HG03064 (cell line): ENCODE results near the gene SRPX2.
"Not testable (repeated sequence)": the region's sequence is repeated elsewhere in the genome, so short reads cannot be mapped to it uniquely, and the experiment has no call there.

Experiments
- ATAC-seq: cut with Tn5 transposase; IDR thresholded peaks from one replicate; pipeline ENCODE4 v1.9.1; 2021; ENCODE audit warnings: low read depth; ENCODE audit not compliant: unreplicated experiment

The SRPX2 gene

DNA sequence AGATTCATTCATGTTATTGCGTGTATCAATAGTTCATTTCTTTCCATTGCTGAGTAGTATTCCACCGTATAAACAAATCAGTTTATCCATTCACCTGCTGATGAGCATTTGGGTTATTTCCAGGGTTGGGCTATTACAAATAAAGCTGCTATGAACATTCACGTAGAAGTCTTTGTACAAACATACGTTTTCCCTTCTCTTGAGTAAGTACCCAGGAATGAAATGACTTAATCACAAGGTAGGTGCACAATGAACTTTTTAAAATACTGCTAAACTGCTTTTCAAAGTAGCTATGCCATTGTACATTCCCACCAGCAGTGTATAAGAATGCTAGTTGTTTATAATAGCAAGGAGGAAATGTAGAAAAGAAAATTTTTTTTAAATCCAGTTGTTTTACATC lies 52.0 kb downstream of the SRPX2 start:
- ATAC-seq, result no peak

DNA sequence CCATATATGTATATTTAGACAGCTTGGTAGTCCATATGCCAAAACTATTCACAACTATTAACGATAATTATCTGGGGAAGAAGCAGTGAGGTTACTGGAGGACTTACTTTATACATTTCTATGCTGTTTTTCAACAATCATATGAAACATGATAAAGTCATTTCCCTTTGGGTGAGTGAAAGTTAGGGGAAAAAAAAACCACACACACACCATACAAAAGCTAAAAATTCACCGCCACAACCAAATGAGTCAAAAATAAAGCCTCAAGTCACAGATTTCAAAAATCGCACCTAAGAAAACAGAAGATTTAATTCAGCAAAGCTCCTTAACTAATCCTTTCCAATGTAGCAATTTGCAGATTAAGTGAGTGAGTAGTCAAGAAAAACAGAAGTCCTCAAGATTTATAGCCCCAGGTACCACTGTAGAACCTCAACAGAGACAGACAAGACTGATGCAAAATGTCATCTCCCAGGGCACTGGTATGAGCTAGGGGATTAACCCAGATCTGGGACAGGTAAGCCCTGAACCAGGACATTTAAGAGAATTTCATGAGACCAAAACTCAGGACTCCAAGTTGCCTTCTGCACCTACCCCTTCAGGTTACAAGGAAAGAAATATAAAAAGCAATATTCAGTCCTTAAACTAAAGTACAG lies 52.8 kb downstream of the SRPX2 start:
- ATAC-seq, result no peak

DNA sequence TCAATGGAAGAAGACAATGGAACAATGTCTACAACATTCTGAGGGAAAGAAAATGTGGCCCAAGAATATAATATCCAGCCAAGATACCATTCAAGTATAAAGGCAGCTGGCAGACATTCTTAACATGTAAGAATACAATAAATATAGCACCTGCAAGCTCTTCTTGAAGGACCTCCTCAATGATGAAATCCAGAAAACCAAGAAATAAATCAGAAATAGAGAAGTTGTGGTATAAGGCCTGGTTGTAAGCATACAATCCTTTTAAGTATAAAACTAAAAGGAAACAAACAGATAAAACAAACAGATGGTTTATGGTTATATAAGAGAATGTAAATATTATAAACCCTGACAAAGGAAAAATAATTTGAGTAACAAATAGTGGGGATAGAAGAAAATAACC lies 54.6 kb downstream of the SRPX2 start:
- ATAC-seq, result no peak

DNA sequence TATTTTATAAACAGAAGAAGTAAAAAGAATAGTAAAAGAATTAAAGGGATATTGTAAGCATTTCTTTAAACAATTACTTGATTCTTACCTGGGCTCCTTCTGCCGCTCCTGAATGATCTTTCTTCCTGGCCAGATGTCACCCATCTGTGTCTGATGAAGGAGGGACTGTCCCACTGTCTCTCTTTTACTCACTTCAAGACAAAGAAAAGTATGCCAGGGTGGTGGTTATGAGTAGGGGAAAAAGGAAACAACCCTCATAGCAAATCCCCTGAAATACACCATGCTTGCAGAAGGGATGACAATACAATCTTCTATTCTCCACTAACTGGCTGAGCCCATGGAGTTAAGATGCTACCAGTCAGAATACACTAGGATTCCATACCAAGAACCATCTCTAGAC lies 56.8 kb downstream of the SRPX2 start:
- ATAC-seq, result no peak

DNA sequence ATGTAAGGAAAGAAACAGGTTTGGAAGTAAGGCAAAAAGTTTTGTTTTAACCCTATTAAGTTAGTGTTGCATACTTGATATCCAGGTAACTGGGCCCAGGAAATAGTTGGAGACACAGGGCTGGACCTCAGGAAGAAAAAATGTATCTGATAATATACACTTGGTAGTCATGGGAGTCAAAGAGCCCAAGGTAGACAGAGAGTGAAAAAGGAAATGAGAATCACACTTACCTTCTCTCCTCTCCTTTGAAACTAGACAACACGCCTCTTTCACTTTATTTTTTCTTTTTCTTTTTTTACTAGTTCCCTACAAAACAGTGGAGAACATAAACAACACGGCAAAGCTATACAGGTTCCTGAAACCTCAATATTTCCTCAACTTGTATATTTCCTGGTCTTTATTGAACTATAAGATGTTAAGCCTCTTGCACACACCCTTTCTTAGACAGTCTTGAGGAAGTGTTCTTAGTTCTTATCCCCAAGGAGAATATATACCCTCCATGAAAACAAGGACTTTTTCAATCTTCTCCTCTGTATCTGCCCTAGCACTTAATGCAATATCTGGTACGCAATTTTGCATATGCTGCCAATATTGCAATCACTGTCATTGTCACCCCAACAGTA lies 60.7 kb downstream of the SRPX2 start:
- no peak for ATAC-seq

DNA sequence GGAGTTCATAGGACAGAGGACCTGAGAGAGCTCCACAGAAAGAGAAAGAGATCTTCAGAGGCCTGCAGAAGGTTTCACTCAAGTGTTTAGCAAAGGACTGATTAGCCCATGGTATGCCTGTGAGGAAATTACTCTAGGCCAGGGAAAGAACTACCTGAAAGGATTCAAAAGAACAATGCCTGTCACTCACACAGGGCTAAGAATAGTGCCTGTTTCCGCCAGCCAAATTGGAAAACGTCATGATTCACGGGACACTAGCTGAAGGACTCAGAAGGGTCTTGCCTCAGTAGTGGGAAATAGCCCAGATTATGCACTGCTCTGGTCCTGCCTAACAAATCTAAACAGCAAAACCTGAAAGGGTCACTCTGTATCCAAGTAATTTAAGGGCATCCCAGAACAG lies 66.8 kb downstream of the SRPX2 start:
- no peak for ATAC-seq

DNA sequence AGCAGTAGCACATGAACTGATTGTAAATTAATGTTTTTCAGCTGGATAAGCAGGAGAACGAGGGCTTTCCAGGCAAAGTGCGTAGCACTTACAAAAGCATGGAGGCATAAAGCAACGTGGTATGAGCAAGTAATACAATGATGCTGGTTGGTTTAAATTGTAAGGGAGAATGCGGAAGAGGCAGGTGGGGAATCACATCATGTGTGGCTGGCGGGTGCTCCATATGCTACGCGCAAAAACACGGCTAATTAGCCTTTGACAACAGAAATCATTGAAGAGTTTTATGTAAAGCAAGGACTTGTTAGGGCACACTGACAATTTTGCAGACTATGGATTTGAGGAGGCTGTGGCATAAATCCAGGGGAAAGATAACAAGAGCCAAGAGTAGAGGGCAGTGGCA lies 73.4 kb downstream of the SRPX2 start:
- no peak for ATAC-seq

DNA sequence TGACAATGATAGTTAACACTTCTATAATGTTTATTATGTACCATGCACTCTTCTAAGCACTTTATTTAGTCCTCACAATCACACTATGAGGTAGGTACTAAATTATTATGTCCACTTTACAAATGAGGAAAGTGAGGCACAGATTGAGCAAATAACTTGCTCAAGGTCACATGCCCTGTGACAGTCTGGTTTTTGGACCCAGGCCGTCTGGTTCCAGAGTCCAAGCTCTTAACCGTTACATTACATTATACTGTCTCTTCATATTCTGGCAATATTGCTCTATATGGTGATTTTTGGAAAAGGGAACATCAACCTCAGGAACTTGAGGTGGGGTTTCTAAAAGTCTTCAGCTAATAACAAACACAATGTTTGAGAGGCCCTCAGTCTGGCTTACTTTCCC lies 75.1 kb downstream of the SRPX2 start:
- ATAC-seq, result no peak

DNA sequence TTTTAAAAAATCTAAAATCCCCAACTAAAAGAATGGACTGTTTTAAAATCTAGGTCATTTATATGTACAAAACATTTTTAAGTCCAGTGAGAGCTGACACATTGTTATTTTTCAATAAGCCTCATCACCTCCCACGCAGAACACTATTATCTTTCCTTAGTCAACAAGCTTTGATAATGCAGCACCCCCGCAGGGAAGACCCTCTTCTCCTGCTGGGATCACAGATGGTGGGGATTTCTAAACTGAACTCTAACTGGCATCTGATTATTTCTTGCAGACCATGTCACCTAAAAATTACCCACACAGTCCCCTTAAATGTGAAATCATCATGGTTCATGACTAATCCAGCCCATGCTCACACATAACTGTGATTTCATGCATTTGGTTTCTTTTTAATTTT lies 76.3 kb downstream of the SRPX2 start:
- ATAC-seq, result no peak

DNA sequence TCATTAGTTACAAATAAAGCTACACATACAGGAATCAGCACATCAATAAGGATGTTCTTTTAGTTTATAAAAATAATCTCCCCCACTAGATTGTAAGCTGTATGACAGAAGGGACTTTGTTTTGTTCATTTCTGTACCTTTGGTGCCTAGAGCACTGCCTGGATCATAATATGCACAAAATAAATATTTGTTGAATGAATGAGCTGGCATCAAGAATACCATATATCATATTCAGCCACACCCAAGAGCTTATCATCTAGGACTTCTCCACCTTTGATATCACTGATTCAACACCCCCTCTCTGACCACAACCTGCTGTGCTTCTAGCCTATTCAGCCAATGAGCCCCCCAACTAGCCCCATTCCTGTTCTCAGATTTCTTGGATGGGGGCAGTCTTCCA lies 77.3 kb downstream of the SRPX2 start:
- no peak for ATAC-seq

DNA sequence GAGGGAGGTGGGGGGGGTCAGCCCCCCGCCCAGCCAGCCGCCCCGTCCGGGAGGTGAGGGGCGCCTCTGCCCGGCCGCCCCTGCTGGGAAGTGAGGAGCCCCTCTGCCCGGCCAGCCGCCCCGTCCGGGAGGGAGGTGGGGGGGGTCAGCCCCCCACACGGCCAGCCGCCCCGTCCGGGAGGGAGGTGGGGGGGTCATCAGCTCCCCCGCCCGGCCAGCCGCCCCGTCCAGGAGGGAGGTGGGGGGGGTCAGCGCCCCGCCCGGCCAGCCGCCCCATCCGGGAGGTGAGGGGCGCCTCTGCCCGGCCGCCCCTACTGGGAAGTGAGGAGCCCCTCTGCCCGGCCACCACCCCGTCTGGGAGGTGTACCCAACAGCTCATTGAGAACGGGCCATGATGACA lies 80.0 kb downstream of the SRPX2 start:
- ATAC-seq, result not testable (repeated sequence)
